Measurements from ENCODE around the gene DCLRE1A.

DNA sequence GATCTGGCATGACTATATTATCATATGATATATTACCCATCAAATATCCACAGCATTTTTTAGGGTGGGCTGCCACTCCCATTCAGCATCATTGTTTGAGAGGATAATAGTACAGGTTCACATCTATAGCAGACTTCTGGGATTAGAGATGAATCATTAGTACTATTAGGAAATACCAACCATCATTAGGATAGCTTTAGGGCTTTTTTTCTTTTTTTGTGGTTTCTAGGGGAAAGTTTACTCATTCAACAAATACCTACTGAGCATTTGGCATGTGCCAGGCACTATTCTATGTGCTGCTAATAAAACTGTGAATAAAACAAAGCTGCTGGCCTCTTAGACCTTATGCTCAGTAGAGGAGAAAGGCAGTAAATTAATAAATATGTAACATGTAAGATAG is 41.1 kb upstream of the DCLRE1A start:
- TF ChIP-seq, protein P1, sequence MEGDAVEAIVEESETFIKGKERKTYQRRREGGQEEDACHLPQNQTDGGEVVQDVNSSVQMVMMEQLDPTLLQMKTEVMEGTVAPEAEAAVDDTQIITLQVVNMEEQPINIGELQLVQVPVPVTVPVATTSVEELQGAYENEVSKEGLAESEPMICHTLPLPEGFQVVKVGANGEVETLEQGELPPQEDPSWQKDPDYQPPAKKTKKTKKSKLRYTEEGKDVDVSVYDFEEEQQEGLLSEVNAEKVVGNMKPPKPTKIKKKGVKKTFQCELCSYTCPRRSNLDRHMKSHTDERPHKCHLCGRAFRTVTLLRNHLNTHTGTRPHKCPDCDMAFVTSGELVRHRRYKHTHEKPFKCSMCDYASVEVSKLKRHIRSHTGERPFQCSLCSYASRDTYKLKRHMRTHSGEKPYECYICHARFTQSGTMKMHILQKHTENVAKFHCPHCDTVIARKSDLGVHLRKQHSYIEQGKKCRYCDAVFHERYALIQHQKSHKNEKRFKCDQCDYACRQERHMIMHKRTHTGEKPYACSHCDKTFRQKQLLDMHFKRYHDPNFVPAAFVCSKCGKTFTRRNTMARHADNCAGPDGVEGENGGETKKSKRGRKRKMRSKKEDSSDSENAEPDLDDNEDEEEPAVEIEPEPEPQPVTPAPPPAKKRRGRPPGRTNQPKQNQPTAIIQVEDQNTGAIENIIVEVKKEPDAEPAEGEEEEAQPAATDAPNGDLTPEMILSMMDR (IDR thresholded peaks at IDR 0.05) = no peak
- TF ChIP-seq POLR2A (IDR thresholded peaks at IDR 0.05) = no peak

Measured in esophagus squamous epithelium (tissue), 4 donors.